ENCODE measurements around the gene NES. TPM values are rescaled to one million over a fixed set of nuclear protein-coding genes. Genes with fewer than 3 reads are reported as not detected.

NES gene
- total and polyA plus RNA-seq, 10 donors = 4.3 to 146 (median 52.3) TPM

- no peak for DNase-seq
- Histone ChIP-seq H3K36me3 (no peaks in the 10 kb centered on the region), H3K4me3 (no peak overlapping the region), H3K27ac (no peak overlapping the region), H3K9me3 (no peaks in the 10 kb centered on the region), H3K4me1 (peaks cover 8 to 15% (median 12%) of the 10 kb centered on the region in 6 donors), H3K27me3 (replicated peaks in 1 of 7) (peaks cover 0 to 83% (median 17%) of the 10 kb centered on the region in 7 donors)
- intact Hi-C loops (cut with DNase I; ENCODE audit: low total_unique reads) = no loop called here
- 22 to 30% (median 28%) methylated on average over 6 of the region's 6 CpGs for WGBS, 5 donors
- TF ChIP-seq POLR2AphosphoS5 (IDR thresholded peaks at IDR 0.05) (no peak), POLR2A (IDR thresholded peaks at IDR 0.05) (no peak), CTCF (IDR thresholded peaks at IDR 0.05 in 8 of 11, conservative IDR thresholded peaks at IDR 0.05 in 3 of 11) (no peak)
These were observed 57.6 kb downstream of the NES start for GRCh38 chr1:156619582-156619955.

- H3K27me3 ChIP-seq (replicated peaks in 1 of 7) = peaks cover 0 to 78% (median 11%) of the 10 kb centered on the region in 7 donors
- DNase-seq = no peak
- TF ChIP-seq CTCF (IDR thresholded peaks at IDR 0.05 in 8 of 11, conservative IDR thresholded peaks at IDR 0.05 in 3 of 11) (peak in 2 of 11 experiments; percentile 4 to 11), POLR2A (IDR thresholded peaks at IDR 0.05) (no peak), POLR2AphosphoS5 (IDR thresholded peaks at IDR 0.05) (no peak)
- H3K4me3 ChIP-seq = no peak within 1 kb of the TSS
- intact Hi-C loops (cut with DNase I; ENCODE audit: low total_unique reads) = no loop called here
- peaks cover 3 to 10% (median 7%) of the 10 kb centered on the region in 6 donors for H3K4me1 ChIP-seq
- H3K36me3 ChIP-seq = no peaks in the 10 kb centered on the region
- 4 to 11% (median 6%) methylated on average over 7 of the region's 7 CpGs for WGBS, 5 donors
- H3K27ac ChIP-seq = no peak within 1 kb of the TSS
- H3K9me3 ChIP-seq = no peaks in the 10 kb centered on the region
These were observed 58.2 kb downstream of the NES start, which contains the start of gene HAPLN2 for GRCh38 chr1:156618853-156619581. Gene HAPLN2 (plus strand): TSS chr1:156619415. CDS start chr1:156623491, 4,076 bp downstream.

Other genes with a start within 250 kb of the NES start
- 100 to 1,000 TPM in 1 of 7 donors, 10 to 100 TPM in 6; 56.0 to 103 (median 71.4) TPM for gene MEF2D, start 176.6 kb downstream of the NES start, total RNA-seq
- gene MEF2D, start 176.6 kb downstream of the NES start, polyA plus RNA-seq = 10 to 100 TPM in 1 of 3 donors, 1 to 10 TPM in 2; 7.4 to 22.5 (median 7.6) TPM
- 1 to 10 TPM in 3 of 7 donors, under 1 TPM in 4; 0.43 to 2.2 (median 0.86) TPM for gene IQGAP3, start 104.8 kb downstream of the NES start, total RNA-seq
- gene IQGAP3, start 104.8 kb downstream of the NES start, polyA plus RNA-seq = under 1 TPM; 0.24 to 0.47 (median 0.35) TPM
- gene TTC24, start 97.7 kb downstream of the NES start, total RNA-seq = 1 to 10 TPM; 2.3 to 6.4 (median 4.3) TPM
- 1 to 10 TPM; 2.7 to 5.0 (median 2.8) TPM for gene TTC24, start 97.7 kb downstream of the NES start, polyA plus RNA-seq
- 10 to 100 TPM; 34.7 to 50.5 (median 48.3) TPM for gene NAXE, start 85.6 kb downstream of the NES start, total RNA-seq
- 10 to 100 TPM; 48.1 to 74.7 (median 54.8) TPM for gene NAXE, start 85.6 kb downstream of the NES start, polyA plus RNA-seq
- gene GPATCH4, start 75.9 kb downstream of the NES start, total RNA-seq = 10 to 100 TPM; 14.9 to 49.6 (median 26.2) TPM
- gene GPATCH4, start 75.9 kb downstream of the NES start, polyA plus RNA-seq = 10 to 100 TPM; 12.3 to 25.4 (median 13.8) TPM
- gene HAPLN2, start 58.0 kb downstream of the NES start, total RNA-seq = 1 to 10 TPM in 1 of 7 donors, under 1 TPM in 2, not detected in 4; 0.20 to 1.1 (median 0.46) TPM
- gene HAPLN2, start 58.0 kb downstream of the NES start, polyA plus RNA-seq = under 1 TPM; 0.22 to 0.80 (median 0.27) TPM
- gene BCAN, start 35.3 kb downstream of the NES start, total RNA-seq = not detected
- gene BCAN, start 35.3 kb downstream of the NES start, polyA plus RNA-seq = under 1 TPM in 2 of 3 donors, not detected in 1; 0.10 to 0.11 TPM
- gene CRABP2, start 28.2 kb upstream of the NES start, total RNA-seq = 10 to 100 TPM in 1 of 7 donors, 1 to 10 TPM in 6; 1.2 to 13.1 (median 3.8) TPM
- 1 to 10 TPM; 1.2 to 5.3 (median 1.8) TPM for gene CRABP2, start 28.2 kb upstream of the NES start, polyA plus RNA-seq
- gene METTL25B, start 51.1 kb upstream of the NES start, total RNA-seq = 10 to 100 TPM; 23.2 to 41.1 (median 32.4) TPM
- gene METTL25B, start 51.1 kb upstream of the NES start, polyA plus RNA-seq = 10 to 100 TPM; 33.0 to 43.8 (median 42.9) TPM
- gene ISG20L2, start 51.4 kb upstream of the NES start, total RNA-seq = 10 to 100 TPM; 24.0 to 46.7 (median 33.8) TPM
- 10 to 100 TPM in 1 of 3 donors, 1 to 10 TPM in 2; 6.6 to 14.4 (median 9.8) TPM for gene ISG20L2, start 51.4 kb upstream of the NES start, polyA plus RNA-seq
- gene MRPL24, start 63.7 kb upstream of the NES start, total RNA-seq = 10 to 100 TPM; 15.2 to 45.3 (median 37.3) TPM
- gene MRPL24, start 63.7 kb upstream of the NES start, polyA plus RNA-seq = 10 to 100 TPM; 64.8 to 83.5 (median 82.8) TPM
- gene HDGF, start 74.3 kb upstream of the NES start, total RNA-seq = 100 to 1,000 TPM in 4 of 7 donors, 10 to 100 TPM in 3; 80.9 to 143 (median 110) TPM
- 100 to 1,000 TPM in 1 of 3 donors, 10 to 100 TPM in 2; 48.8 to 100 (median 66.0) TPM for gene HDGF, start 74.3 kb upstream of the NES start, polyA plus RNA-seq
- 10 to 100 TPM; 45.4 to 64.6 (median 57.9) TPM for gene PRCC, start 90.1 kb upstream of the NES start, total RNA-seq
- 10 to 100 TPM; 39.1 to 55.9 (median 52.5) TPM for gene PRCC, start 90.1 kb upstream of the NES start, polyA plus RNA-seq
- gene SH2D2A, start 139.4 kb upstream of the NES start, total RNA-seq = 10 to 100 TPM; 10.4 to 22.1 (median 15.1) TPM
- 1 to 10 TPM; 3.6 to 5.6 (median 5.2) TPM for gene SH2D2A, start 139.4 kb upstream of the NES start, polyA plus RNA-seq
- gene INSRR, start 181.7 kb upstream of the NES start, total RNA-seq = under 1 TPM in 3 of 7 donors, not detected in 4; 0.09 TPM
- gene INSRR, start 181.7 kb upstream of the NES start, polyA plus RNA-seq = under 1 TPM in 1 of 3 donors, not detected in 2; under 0.01 TPM
- 1 to 10 TPM in 1 of 7 donors, under 1 TPM in 3, not detected in 3; 0.18 to 1.4 (median 0.48) TPM for gene NTRK1, start 183.5 kb upstream of the NES start, total RNA-seq
- under 1 TPM in 2 of 3 donors, not detected in 1; 0.09 to 0.22 TPM for gene NTRK1, start 183.5 kb upstream of the NES start, polyA plus RNA-seq
- gene PEAR1, start 216.3 kb upstream of the NES start, total RNA-seq = 10 to 100 TPM; 16.1 to 28.3 (median 24.2) TPM
- 1 to 10 TPM; 1.4 to 6.2 (median 2.6) TPM for gene PEAR1, start 216.3 kb upstream of the NES start, polyA plus RNA-seq
- under 1 TPM in 3 of 7 donors, not detected in 4; 0.13 to 0.47 (median 0.23) TPM for gene LRRC71, start 243.2 kb upstream of the NES start, total RNA-seq
- under 1 TPM; 0.03 to 0.51 (median 0.43) TPM for gene LRRC71, start 243.2 kb upstream of the NES start, polyA plus RNA-seq

Data from spleen (tissue), 11 donors.